ENCODE data around the gene RUFY1.
"Not testable (repeated sequence)": the region's sequence is repeated elsewhere in the genome, so short reads cannot be mapped to it uniquely, and the experiment has no call there.

RUFY1 gene

DNA sequence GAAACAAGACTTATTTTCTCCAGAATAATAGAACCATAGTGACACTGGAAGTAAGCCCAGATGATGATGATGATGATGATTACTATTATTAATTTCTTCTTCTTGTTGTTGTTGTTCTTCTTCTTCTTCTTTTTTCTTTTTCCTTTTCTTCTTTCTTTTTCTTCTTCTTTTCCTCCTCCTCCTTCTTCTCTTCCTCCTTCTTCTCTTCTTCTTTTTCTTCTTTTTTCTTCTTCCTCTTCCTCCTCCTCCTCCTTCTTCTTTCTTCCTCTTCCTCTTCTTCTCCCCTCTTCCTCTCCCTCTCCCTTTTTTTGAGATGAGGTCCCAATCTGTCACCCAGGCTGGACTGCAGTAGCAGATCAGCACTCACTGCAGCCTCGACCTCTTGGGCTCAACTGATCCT, 40.5 kb upstream of the RUFY1 start:
- H3K4me1 ChIP-seq (ENCODE audit: low read length), result no peaks in the 10 kb centered on the region
- H3K79me2 ChIP-seq (ENCODE audit: low read length), result no peaks in the 10 kb centered on the region
- no peak overlapping the region for H3K27ac ChIP-seq (ENCODE audit: low read length)
- peaks cover 27% of the 10 kb centered on the region for H3K27me3 ChIP-seq (replicated peaks; ENCODE audit: insufficient read depth, low read length)
- H3K9me2 ChIP-seq (replicated peaks; ENCODE audit: insufficient read depth, low read length), result no peaks in the 10 kb centered on the region
- no peak overlapping the region for H3K4me2 ChIP-seq (ENCODE audit: low read depth, low read length)
- H2AFZ ChIP-seq (ENCODE audit: low read length), result no peak overlapping the region
- H3K9ac ChIP-seq (ENCODE audit: low read length), result no peak overlapping the region
- no peaks in the 10 kb centered on the region for H4K20me1 ChIP-seq (ENCODE audit: insufficient read depth, low read length)
- no peak for TF ChIP-seq EZH2 (optimal IDR thresholded peaks at IDR 0.05; ENCODE audit: low read depth, low read length)
- TF ChIP-seq, protein P1, sequence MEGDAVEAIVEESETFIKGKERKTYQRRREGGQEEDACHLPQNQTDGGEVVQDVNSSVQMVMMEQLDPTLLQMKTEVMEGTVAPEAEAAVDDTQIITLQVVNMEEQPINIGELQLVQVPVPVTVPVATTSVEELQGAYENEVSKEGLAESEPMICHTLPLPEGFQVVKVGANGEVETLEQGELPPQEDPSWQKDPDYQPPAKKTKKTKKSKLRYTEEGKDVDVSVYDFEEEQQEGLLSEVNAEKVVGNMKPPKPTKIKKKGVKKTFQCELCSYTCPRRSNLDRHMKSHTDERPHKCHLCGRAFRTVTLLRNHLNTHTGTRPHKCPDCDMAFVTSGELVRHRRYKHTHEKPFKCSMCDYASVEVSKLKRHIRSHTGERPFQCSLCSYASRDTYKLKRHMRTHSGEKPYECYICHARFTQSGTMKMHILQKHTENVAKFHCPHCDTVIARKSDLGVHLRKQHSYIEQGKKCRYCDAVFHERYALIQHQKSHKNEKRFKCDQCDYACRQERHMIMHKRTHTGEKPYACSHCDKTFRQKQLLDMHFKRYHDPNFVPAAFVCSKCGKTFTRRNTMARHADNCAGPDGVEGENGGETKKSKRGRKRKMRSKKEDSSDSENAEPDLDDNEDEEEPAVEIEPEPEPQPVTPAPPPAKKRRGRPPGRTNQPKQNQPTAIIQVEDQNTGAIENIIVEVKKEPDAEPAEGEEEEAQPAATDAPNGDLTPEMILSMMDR (IDR thresholded peaks at IDR 0.05; ENCODE audit: low read length), result no peak
- no peak for TF ChIP-seq EZH2phosphoT487 (IDR thresholded peaks at IDR 0.05; ENCODE audit: low read length)
- H3F3A ChIP-seq (ENCODE audit: insufficient read depth, low read length), result no peaks in the 10 kb centered on the region
- H3K4me3 ChIP-seq (ENCODE audit: low read length), result no peak overlapping the region
- H3K36me3 ChIP-seq (replicated peaks; ENCODE audit: insufficient read depth, low read length), result no peaks in the 10 kb centered on the region
- DNase-seq, result no peak
- H3K9me3 ChIP-seq (replicated peaks; ENCODE audit: insufficient read depth, low read length), result no peaks in the 10 kb centered on the region

DNA sequence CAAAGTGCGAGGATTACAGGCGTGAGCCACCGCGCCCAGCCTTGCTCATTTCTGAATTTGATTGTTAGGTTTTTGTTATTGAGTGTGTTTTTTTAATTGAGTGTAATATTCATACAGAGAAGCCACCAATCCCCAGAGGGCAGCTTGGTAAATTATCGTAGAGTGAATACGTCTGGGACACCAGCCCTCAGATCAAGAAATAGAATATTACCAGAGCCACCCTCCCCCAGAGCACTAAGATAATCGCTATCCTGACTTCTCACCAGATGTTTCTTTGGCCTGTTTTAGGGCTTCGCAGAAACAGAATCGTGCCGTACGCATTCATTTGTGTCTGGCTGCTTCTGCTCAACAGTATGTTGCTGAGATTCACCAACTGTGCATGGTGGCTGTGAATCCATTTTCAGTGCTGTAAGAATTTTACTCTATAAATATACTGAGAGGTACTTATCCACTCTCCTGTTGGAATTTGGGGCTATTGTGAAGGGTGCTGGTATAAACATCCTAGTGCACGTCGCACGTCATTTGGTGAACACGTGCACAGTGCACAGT, 37.8 kb upstream of the RUFY1 start:
- H3K4me3 ChIP-seq (ENCODE audit: low read length), result no peak overlapping the region
- H4K20me1 ChIP-seq (ENCODE audit: insufficient read depth, low read length), result no peaks in the 10 kb centered on the region
- H3K9me2 ChIP-seq (replicated peaks; ENCODE audit: insufficient read depth, low read length), result no peaks in the 10 kb centered on the region
- no peak overlapping the region for H3K4me2 ChIP-seq (ENCODE audit: low read depth, low read length)
- H2AFZ ChIP-seq (ENCODE audit: low read length), result no peak overlapping the region
- H3K4me1 ChIP-seq (ENCODE audit: low read length), result no peaks in the 10 kb centered on the region
- TF ChIP-seq EZH2phosphoT487 (IDR thresholded peaks at IDR 0.05; ENCODE audit: low read length) (no peak), EZH2 (optimal IDR thresholded peaks at IDR 0.05; ENCODE audit: low read depth, low read length) (no peak)
- TF ChIP-seq, protein P1 (IDR thresholded peaks at IDR 0.05; ENCODE audit: low read length), result no peak
- no peaks in the 10 kb centered on the region for H3F3A ChIP-seq (ENCODE audit: insufficient read depth, low read length)
- no peak overlapping the region for H3K9ac ChIP-seq (ENCODE audit: low read length)
- H3K9me3 ChIP-seq (replicated peaks; ENCODE audit: insufficient read depth, low read length), result no peaks in the 10 kb centered on the region
- H3K27me3 ChIP-seq (replicated peaks; ENCODE audit: insufficient read depth, low read length), result peaks cover 13% of the 10 kb centered on the region
- H3K27ac ChIP-seq (ENCODE audit: low read length), result no peak overlapping the region
- H3K79me2 ChIP-seq (ENCODE audit: low read length), result no peaks in the 10 kb centered on the region
- no peak for DNase-seq
- no peaks in the 10 kb centered on the region for H3K36me3 ChIP-seq (replicated peaks; ENCODE audit: insufficient read depth, low read length)

DNA sequence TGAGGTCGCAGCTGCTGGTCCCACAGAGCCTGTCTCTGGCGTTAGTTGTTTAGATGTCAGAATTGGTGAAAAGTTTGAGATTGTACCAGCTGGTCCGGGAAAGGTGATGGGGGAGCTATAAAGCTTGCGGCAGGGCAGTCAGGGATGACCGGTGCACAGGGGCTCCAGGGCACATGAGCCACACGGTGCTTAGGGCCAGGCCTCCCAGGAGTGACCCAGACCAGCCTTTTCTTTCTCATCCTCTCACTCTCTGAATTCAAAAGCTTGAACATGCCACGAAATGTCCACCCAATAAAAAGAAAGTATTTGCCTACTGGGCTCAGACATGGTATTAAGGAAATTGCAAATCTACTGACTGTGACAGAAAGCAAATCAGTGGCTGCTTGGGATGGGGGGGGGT, 34.9 kb upstream of the RUFY1 start:
- not testable (repeated sequence) for H3K79me2 ChIP-seq (ENCODE audit: low read length); H3K4me2 ChIP-seq (ENCODE audit: low read depth, low read length); H3K27me3 ChIP-seq (replicated peaks; ENCODE audit: insufficient read depth, low read length); H3K4me1 ChIP-seq (ENCODE audit: low read length); H3K9me2 ChIP-seq (replicated peaks; ENCODE audit: insufficient read depth, low read length); H3F3A ChIP-seq (ENCODE audit: insufficient read depth, low read length); H4K20me1 ChIP-seq (ENCODE audit: insufficient read depth, low read length); H3K9ac ChIP-seq (ENCODE audit: low read length); DNase-seq; H3K36me3 ChIP-seq (replicated peaks; ENCODE audit: insufficient read depth, low read length); H3K27ac ChIP-seq (ENCODE audit: low read length); H3K9me3 ChIP-seq (replicated peaks; ENCODE audit: insufficient read depth, low read length); H2AFZ ChIP-seq (ENCODE audit: low read length); H3K4me3 ChIP-seq (ENCODE audit: low read length)

DNA sequence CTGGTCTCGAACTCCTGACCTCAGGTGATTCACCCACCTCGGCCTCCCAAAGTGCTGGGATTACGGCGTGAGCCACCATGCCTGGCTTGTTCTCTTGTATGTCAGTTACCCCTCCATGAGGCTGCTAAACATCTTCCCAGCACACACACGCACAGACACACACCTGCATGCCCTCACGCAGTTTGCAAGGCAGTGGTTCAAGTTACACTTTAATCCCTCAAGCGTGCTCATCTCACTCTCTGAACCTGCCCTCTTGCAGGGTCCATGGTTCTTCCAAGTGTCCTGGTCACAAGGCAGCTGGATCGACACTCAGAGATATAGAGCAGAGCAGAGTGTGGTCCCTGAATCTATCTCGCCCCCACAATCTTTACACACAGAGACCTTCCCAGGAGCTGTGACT, 34.1 kb upstream of the RUFY1 start:
- no peaks in the 10 kb centered on the region for H3F3A ChIP-seq (ENCODE audit: insufficient read depth, low read length)
- no peaks in the 10 kb centered on the region for H3K79me2 ChIP-seq (ENCODE audit: low read length)
- no peaks in the 10 kb centered on the region for H3K4me1 ChIP-seq (ENCODE audit: low read length)
- no peak overlapping the region for H2AFZ ChIP-seq (ENCODE audit: low read length)
- H3K27me3 ChIP-seq (replicated peaks; ENCODE audit: insufficient read depth, low read length), result peaks cover 5% of the 10 kb centered on the region
- no peaks in the 10 kb centered on the region for H3K9me2 ChIP-seq (replicated peaks; ENCODE audit: insufficient read depth, low read length)
- DNase-seq, result no peak
- H3K36me3 ChIP-seq (replicated peaks; ENCODE audit: insufficient read depth, low read length), result no peaks in the 10 kb centered on the region
- no peaks in the 10 kb centered on the region for H3K9me3 ChIP-seq (replicated peaks; ENCODE audit: insufficient read depth, low read length)
- no peak overlapping the region for H3K4me3 ChIP-seq (ENCODE audit: low read length)
- no peak overlapping the region for H3K9ac ChIP-seq (ENCODE audit: low read length)
- no peak overlapping the region for H3K4me2 ChIP-seq (ENCODE audit: low read depth, low read length)
- H4K20me1 ChIP-seq (ENCODE audit: insufficient read depth, low read length), result no peaks in the 10 kb centered on the region
- TF ChIP-seq EZH2 (optimal IDR thresholded peaks at IDR 0.05; ENCODE audit: low read depth, low read length) (no peak), EZH2phosphoT487 (IDR thresholded peaks at IDR 0.05; ENCODE audit: low read length) (no peak)
- TF ChIP-seq, protein P1 (IDR thresholded peaks at IDR 0.05; ENCODE audit: low read length), result no peak
- no peak overlapping the region for H3K27ac ChIP-seq (ENCODE audit: low read length)

DNA sequence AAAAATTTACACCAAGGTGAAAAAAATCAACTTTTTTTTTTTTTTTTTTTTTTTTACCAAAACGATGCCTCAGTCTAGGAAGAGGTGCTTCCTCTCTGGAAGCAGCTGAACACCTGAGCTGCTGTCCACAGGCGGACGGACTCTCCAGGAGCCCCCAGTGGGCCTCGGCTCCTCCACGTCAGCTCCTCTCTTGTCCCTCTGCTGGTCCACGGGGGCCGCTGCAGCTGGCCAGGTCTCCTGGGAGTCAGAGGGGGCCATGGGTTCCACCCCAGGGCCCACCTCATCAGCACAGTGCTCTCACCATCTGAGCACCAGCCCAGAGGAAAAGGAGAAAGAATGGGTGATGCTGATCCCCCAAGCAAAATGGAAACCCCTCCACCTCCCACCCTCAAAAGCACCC, 32.6 kb upstream of the RUFY1 start:
- not testable (repeated sequence) for H3K4me1 ChIP-seq (ENCODE audit: low read length); H3K4me3 ChIP-seq (ENCODE audit: low read length); H3K27me3 ChIP-seq (replicated peaks; ENCODE audit: insufficient read depth, low read length); DNase-seq; H3K36me3 ChIP-seq (replicated peaks; ENCODE audit: insufficient read depth, low read length); H3F3A ChIP-seq (ENCODE audit: insufficient read depth, low read length); H3K79me2 ChIP-seq (ENCODE audit: low read length); H3K9ac ChIP-seq (ENCODE audit: low read length); H3K9me3 ChIP-seq (replicated peaks; ENCODE audit: insufficient read depth, low read length); H4K20me1 ChIP-seq (ENCODE audit: insufficient read depth, low read length); H3K4me2 ChIP-seq (ENCODE audit: low read depth, low read length); H3K9me2 ChIP-seq (replicated peaks; ENCODE audit: insufficient read depth, low read length); H2AFZ ChIP-seq (ENCODE audit: low read length); H3K27ac ChIP-seq (ENCODE audit: low read length)

DNA sequence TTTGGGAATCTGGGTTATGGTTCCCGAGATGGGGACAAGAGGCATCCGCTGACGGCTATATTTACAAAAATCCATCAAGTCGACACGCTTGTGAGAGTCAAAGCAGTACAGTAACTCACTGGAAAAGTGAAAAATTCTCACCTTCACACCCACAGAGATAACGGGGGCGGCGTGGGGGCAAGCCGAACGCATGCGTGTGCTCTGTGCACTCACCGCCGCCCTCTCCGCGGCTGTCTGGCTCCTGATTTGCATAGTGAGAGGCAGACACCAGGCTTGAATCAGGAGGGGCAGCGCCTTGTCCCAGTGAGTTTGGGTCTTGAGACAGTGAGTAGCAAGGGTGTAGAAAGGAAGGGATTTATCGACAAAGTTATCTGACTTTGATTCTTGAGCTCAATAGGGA, 32.0 kb upstream of the RUFY1 start:
- not testable (repeated sequence) for H3K27me3 ChIP-seq (replicated peaks; ENCODE audit: insufficient read depth, low read length); H4K20me1 ChIP-seq (ENCODE audit: insufficient read depth, low read length); H2AFZ ChIP-seq (ENCODE audit: low read length); H3K79me2 ChIP-seq (ENCODE audit: low read length); H3K9me2 ChIP-seq (replicated peaks; ENCODE audit: insufficient read depth, low read length); H3K4me3 ChIP-seq (ENCODE audit: low read length); H3K36me3 ChIP-seq (replicated peaks; ENCODE audit: insufficient read depth, low read length); H3K4me1 ChIP-seq (ENCODE audit: low read length); H3K9me3 ChIP-seq (replicated peaks; ENCODE audit: insufficient read depth, low read length); DNase-seq; H3K9ac ChIP-seq (ENCODE audit: low read length); H3K27ac ChIP-seq (ENCODE audit: low read length); H3K4me2 ChIP-seq (ENCODE audit: low read depth, low read length); H3F3A ChIP-seq (ENCODE audit: insufficient read depth, low read length)
